ENCODE results near the gene ZNF487. TPM values are rescaled to one million over a fixed set of nuclear protein-coding genes. Genes with fewer than 3 reads are reported as not detected.
"Not testable (repeated sequence)": the region's sequence is repeated elsewhere in the genome, so short reads cannot be mapped to it uniquely, and the experiment has no call there.

The ZNF487 gene
- total RNA-seq, 2 donors from 2014 or later, result 1.6 to 7.5 TPM

DNA sequence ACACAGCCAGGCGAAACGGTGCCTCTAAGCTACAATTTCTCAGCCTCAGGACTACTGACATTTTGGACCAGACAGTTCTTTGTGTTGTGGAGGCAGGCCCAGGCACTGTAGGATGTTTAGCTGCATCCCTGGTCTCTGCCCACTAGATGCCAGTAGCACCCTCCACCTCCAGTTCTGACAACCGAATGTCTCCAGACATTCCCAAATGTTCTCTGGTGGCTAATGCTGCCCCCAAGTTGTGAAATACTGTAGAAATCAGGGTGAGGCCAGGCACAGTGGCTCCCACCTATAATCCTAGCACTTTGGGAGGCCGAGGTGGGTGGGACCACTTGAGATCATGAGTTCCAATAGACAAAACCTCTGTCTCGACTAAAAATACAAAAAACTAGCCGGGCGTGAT is 46.2 kb upstream of the ZNF487 start:
- ATAC-seq, result peak; percentile 35
- intact Hi-C loops (cut with DNase I), result no loop called here

DNA sequence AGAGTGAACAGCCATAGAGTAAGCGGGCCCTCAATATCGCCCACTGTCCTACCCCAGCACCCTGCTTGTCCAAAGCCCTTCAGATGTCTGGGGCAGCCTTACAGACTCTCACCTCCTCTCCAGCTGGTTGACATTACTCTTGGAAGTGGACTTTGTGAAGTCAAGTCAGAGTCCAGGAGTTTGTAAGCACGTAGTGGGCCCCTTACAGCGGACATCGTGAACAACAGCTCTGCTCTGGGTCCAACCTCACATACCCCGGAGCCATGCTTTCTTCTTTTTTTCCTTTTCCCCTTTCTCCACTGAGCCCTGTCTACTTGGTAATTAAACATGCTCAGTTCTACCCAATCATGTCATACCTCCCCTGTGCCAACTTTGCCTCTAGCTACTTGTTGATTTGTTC is 45.4 kb upstream of the ZNF487 start:
- no peak for DNase-seq
- H3K4me3 ChIP-seq, result no peak overlapping the region

More for the DNA sequence above, 46.2 kb upstream of the ZNF487 start:
- Histone ChIP-seq H3K27ac (peak overlapping the region in 1 of 4 donors; percentile 9), H3K9me3 (no peaks in the 10 kb centered on the region), H3K36me3 (replicated peaks in 1 of 2; ENCODE audit: insufficient read depth in 1 of 2, low read depth in 2 of 2) (peaks cover 18 to 48% of the 10 kb centered on the region in 2 donors), H3K4me1 (peaks cover 15% of the 10 kb centered on the region), H3K27me3 (no peaks in the 10 kb centered on the region), H3K4me3 (no peak overlapping the region)
- TF ChIP-seq POLR2A (IDR thresholded peaks at IDR 0.05), result no peak
- TF ChIP-seq, protein P1, sequence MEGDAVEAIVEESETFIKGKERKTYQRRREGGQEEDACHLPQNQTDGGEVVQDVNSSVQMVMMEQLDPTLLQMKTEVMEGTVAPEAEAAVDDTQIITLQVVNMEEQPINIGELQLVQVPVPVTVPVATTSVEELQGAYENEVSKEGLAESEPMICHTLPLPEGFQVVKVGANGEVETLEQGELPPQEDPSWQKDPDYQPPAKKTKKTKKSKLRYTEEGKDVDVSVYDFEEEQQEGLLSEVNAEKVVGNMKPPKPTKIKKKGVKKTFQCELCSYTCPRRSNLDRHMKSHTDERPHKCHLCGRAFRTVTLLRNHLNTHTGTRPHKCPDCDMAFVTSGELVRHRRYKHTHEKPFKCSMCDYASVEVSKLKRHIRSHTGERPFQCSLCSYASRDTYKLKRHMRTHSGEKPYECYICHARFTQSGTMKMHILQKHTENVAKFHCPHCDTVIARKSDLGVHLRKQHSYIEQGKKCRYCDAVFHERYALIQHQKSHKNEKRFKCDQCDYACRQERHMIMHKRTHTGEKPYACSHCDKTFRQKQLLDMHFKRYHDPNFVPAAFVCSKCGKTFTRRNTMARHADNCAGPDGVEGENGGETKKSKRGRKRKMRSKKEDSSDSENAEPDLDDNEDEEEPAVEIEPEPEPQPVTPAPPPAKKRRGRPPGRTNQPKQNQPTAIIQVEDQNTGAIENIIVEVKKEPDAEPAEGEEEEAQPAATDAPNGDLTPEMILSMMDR (IDR thresholded peaks at IDR 0.05), result peak in 5 of 7 experiments; percentile 24 to 42 (median 35)
- peak in 2 of 4 donors; percentile 24 to 30 for DNase-seq
- 72 to 85% methylated on average over 5 to 7 of the region's 7 CpGs for WGBS, 2 donors

DNA sequence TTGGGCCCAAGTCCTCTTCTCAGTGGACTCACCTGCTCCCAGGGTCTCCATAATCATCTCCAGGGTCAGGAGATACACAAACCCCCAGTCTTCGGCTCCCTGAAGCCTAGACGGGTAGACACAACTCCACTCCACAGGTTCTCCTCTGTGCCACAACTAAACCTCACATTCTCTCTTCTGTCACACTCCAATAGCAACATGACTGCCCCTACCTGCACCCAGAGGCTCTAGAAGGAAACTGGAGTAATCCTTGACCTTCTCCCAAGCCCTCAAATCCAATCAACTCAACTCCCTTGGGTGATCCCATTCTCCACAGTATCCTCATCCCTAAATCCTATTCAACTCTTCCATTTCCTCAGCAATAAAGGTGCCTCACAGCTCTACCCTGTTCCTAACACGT is 44.2 kb upstream of the ZNF487 start:
- no peaks in the 10 kb centered on the region for H3K9me3 ChIP-seq
- H3K27me3 ChIP-seq, result no peaks in the 10 kb centered on the region
- H3K27ac ChIP-seq, result no peak overlapping the region
- DNase-seq, result no peak
- H3K36me3 ChIP-seq (replicated peaks in 1 of 2; ENCODE audit: insufficient read depth in 1 of 2, low read depth in 2 of 2), result peaks cover 7 to 32% of the 10 kb centered on the region in 2 donors
- peaks cover 24% of the 10 kb centered on the region for H3K4me1 ChIP-seq
- ATAC-seq, result no peak
- intact Hi-C loops (cut with DNase I), result no loop called here
- no peak overlapping the region for H3K4me3 ChIP-seq
- TF ChIP-seq, protein P1 (IDR thresholded peaks at IDR 0.05), result no peak
- TF ChIP-seq POLR2A (IDR thresholded peaks at IDR 0.05), result no peak
- WGBS, 2 donors, result 81 to 83% methylated on average over 3 of the region's 3 CpGs

More for the DNA sequence above, 45.4 kb upstream of the ZNF487 start:
- Histone ChIP-seq H3K27me3 (no peaks in the 10 kb centered on the region), H3K27ac (no peak overlapping the region), H3K9me3 (no peaks in the 10 kb centered on the region), H3K4me1 (peaks cover 22% of the 10 kb centered on the region), H3K36me3 (replicated peaks in 1 of 2; ENCODE audit: insufficient read depth in 1 of 2, low read depth in 2 of 2) (peaks cover 17 to 44% of the 10 kb centered on the region in 2 donors)
- intact Hi-C loops (cut with DNase I), result no loop called here
- TF ChIP-seq, protein P1 (IDR thresholded peaks at IDR 0.05), result no peak
- no peak for TF ChIP-seq POLR2A (IDR thresholded peaks at IDR 0.05)
- no peak for ATAC-seq
- WGBS, 2 donors, result 83 to 87% methylated on average over 6 of the region's 6 CpGs

DNA sequence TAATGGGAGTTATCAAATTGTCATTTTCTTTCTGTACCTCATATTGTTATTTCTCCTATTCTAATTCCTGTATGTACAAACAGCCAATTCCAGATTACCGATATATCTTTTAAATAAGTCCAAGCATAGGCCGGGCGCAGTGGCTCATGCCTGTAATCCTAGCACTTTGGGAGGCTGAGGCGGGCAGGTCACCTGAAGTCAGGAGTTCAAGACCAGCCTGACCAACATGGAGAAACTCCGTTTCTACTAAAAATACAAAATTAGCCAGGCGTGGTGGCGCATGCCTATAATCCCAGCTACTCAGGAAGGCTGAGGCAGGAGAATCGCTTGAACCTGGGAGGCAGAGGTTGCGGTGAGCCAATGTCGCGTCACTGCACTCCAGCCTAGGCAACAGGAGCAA is 43.7 kb upstream of the ZNF487 start:
- 96 to 97% methylated on average over 11 of the region's 11 CpGs for WGBS, 2 donors
- ATAC-seq; H3K4me3 ChIP-seq; H3K27ac ChIP-seq; DNase-seq; H3K27me3 ChIP-seq; intact Hi-C loops (cut with DNase I); H3K9me3 ChIP-seq: not testable (repeated sequence)
- Histone ChIP-seq H3K4me1 (peaks cover 29% of the 10 kb centered on the region), H3K36me3 (replicated peaks in 1 of 2; ENCODE audit: insufficient read depth in 1 of 2, low read depth in 2 of 2) (peaks cover 7 to 31% of the 10 kb centered on the region in 2 donors)

DNA sequence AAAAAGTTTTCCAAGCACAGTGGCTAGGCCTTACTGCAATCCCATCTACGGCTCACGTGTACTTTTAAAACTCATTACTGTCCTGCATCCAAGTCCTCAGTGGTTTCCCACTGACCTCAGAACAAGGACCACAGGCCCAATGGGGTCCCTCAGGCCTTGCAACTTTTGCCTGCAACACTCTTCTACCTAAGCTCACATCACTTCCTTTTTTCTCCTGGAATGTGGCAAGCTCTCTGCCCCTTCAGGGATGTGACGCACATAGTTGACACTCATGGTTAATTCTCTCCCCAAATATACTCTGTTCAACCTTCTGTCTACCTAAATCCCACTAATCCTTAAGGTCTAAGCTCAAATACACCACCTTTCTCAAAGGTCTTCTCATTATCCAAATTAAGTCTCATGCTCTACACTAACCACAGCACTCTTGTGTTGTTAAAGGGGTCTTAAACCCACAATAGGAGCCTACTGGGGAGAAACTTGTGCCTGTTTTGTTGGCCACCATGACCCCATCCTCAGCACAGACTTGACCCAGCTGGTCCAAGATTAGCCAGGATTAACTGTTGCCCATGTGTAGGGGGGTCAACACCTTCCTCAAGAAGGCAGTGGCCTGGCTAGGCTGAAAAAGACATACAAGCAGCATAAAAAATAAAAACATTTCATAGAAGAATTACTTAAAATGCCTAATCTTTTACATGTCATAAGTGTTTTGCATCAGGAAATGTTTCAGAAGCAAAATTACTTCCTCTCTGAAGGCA is 43.1 kb upstream of the ZNF487 start:
- intact Hi-C loops (cut with DNase I), result no loop called here
- WGBS, 2 donors, result 71 to 95% methylated on average over 3 of the region's 3 CpGs
- H3K27ac ChIP-seq, result peak overlapping the region in 1 of 4 donors; percentile 10
- H3K4me1 ChIP-seq, result peaks cover 35% of the 10 kb centered on the region
- no peaks in the 10 kb centered on the region for H3K27me3 ChIP-seq
- no peak overlapping the region for H3K4me3 ChIP-seq
- no peak for DNase-seq
- TF ChIP-seq, protein P1 (IDR thresholded peaks at IDR 0.05), result no peak
- no peak for TF ChIP-seq POLR2A (IDR thresholded peaks at IDR 0.05)
- no peak for ATAC-seq
- H3K9me3 ChIP-seq, result no peaks in the 10 kb centered on the region
- peaks cover 7 to 25% of the 10 kb centered on the region in 2 donors for H3K36me3 ChIP-seq (replicated peaks in 1 of 2; ENCODE audit: insufficient read depth in 1 of 2, low read depth in 2 of 2)

All from body of pancreas (tissue), 4 donors.